Myocyte (in vitro differentiated cells): Measurements from ENCODE around the gene MSL3B.
A peak's percentile ranks its signal among the peaks of the same experiment; 100 is the strongest.
"Not testable (repeated sequence)": the region's sequence is repeated elsewhere in the genome, so short reads cannot be mapped to it uniquely, and the experiment has no call there.

ENCODE experiments used
- DNase-seq: peaks from one replicate; pipeline ENCODE4 v3.0.0-alpha.2; 2012; ENCODE audit warnings: low read depth

Gene MSL3B

DNA sequence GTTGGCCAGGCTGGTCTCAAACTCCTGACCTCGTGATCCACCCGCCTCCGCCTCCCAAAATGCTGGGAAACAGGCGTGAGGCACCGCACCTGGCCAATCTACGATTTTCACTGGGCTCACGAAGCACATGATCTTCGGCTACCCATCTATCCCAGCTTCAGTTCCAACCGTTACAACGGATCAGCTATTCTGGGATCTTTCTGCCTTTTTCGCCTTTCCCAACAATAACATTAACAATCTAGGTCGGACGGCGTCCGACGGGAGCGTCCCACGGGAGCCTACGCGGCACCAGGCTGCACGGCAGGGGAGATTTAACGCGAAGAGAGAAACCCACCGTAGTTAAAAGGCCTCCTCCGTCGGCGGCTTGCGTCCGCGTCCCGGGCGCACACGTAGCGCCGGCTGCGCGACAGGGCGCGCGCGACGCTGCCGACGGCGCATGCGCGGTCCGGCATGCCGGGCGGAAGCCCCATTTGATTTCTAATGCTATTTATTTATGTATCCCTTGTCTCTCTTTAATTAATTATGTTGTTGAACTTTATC lies at the start of gene MSL3B:
TSS of gene MSL3B (minus strand) at position 394 of the 540 bp plus-strand sequence.
- DNase-seq, result no peak

- no peak for DNase-seq
Measured at GRCh38 chr2:233917116-233917515, 48.9 kb upstream of the MSL3B start, which contains the start of gene TRPM8. TSS of gene TRPM8 (plus strand) at chr2:233917373. CDS start at chr2:233926538, 9,165 bp downstream.

DNA sequence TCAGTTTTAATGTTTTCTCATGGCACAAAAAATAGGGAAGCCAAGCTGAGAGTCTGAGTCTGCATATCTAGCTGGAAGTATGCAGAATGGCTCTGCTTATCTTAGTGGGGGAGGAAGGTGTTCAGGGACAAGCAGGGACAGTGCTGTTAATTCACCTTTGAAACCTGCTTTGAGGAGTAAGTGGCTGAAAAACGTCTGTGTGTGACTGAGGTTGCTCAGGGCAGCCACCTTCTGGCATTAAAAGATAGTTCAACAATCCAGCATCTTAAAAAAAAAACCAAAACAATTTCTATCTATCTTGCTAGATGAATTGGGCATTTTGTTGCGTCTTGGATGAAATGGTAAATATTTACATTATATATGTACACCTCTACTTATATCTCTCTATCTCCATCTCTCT lies 46.9 kb upstream of the MSL3B start:
- no peak for DNase-seq

DNA sequence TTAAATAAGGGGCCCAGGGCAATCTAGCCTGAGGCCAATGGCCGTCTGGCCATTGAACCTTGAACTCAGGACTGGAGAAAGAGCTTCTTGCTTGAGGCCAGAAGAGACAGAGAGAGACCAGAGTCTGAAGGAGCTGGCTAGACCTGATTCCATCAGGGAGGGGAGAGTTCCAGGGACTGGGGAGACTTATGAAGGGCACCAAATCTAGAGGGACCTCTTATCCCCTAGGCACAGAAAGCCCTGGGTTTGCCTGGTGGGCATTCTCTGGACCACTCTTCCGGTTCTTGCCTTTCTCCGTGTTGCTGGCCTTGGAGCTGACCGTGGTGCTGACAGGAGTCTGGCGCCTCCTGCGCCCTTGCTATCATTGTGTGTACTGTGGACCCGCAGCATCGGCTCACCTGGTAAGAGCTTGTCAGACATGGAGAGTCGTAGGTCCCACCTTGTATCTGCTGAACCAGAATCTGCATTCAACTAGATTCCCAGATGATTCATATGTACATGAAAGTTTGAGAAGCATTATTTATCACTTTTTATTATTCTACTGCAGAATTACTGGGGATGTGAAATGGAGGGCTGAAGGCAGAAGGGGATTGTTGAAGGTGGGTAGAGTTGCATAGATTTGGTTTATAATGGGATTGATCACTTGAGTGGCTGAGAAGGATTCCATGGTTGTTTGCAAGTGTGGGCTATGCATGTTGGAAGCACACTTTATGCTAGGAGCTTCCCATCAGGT lies 44.7 kb upstream of the MSL3B start:
- peak; percentile 66 for DNase-seq

DNA sequence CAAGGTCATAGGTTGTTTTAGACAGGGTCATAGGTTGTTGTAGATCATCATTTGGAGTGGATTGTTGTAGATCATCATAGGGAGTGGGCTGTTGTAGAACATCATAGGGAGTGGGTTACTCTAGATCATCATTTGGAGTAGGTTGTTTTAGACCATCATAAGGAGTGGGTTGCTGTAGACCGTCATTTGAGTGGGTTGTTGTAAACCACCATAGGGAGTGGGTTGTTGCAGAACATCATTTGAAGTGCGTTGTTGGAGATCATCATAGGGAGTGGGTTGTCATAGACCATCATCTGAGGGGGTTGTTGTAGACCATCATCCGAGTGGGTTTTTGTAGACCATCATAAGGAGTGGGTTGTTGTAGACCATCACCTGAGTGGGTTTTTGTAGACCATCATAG lies 39.4 kb upstream of the MSL3B start:
- no peak for DNase-seq

GRCh38 chr2:233905945-233906344 lies 37.8 kb upstream of the MSL3B start:
- no peak for DNase-seq

DNA sequence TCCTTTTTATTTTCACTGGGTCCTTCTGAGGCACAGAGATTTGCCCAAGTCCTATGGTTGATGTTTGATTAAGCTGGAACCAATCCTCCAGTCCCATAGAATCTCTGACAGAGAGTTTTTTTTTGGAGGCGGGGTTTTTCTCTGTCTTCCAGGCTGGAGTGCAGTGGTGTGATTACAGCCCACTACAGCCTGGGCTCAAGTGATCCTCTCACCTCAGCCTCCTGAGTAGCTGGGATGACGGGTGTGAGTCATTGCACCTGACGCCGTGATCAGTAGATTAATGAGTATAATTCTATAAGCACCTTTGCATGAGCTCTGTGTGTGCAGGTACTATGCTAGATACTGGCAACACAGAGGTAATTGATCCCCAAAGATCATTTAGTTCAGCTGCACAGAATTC lies 33.7 kb upstream of the MSL3B start:
- no peak for DNase-seq

- peak; percentile 70 for DNase-seq
Measured at GRCh38 chr2:233901367-233901766, 33.2 kb upstream of the MSL3B start.

DNA sequence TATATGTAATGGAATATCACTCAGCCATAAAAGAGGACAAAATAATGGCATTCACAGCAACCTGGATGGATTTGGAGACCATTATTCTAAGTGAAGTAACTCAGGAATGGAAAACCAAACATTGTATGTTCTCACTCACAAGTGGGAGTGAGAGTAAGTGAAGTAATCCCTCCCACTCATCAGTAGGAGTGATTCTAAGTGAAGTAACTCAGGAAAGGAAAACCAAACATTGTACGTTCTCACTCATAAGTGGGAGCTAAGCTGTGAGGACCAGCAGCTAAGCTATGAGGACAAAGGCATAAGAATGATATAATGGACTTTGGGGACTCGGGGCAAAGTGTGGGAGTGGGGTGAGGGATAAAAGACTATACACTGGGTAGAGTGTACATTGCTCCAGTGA lies 28.1 kb upstream of the MSL3B start:
- DNase-seq, result not testable (repeated sequence)

GRCh38 chr2:233892793-233893192 lies 24.6 kb upstream of the MSL3B start:
- peak; percentile 93 for DNase-seq

- DNase-seq, result no peak
Measured at GRCh38 chr2:233882353-233882752, 14.2 kb upstream of the MSL3B start.

DNA sequence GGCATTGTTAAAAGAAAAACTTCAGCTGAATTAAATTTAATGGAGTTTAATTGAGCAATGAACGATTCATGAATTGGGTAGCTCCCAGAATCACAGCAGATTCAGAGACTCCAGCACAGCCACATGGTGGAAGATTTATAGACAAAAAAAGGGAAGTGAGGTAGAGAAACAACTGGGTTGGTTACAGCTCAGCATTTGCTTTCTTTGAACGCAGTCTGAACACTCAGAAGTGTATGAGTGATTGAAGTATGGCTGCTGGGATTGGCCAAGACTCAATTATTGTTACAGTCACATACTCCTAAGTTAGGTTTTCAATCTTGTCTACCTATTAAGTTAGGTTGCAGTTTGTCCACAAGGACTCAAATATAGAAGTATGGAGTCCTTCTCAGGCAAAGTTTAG lies 3.9 kb upstream of the MSL3B start:
- DNase-seq, result not testable (repeated sequence)

DNA sequence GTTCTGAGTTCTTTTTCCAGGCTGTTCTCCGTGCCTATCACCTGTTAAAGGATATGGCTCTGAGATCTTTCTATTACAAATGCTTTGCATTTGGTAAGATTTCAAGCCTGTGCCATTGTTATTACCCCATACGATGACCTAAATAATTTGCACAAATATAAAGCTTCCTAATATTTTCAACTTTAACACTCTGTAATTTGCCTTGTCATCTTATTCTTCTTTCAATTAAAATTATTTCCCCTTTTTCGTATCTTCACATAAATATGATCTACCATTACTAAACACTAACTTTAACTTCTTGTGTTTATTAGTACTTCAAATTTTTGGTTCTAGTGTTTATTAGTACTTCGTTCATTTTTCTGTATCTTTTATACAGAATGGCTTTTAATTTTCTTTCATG lies 3.2 kb upstream of the MSL3B start:
- no peak for DNase-seq

GRCh38 chr2:233866479-233866878 lies 1.7 kb downstream of the MSL3B start:
- no peak for DNase-seq

DNA sequence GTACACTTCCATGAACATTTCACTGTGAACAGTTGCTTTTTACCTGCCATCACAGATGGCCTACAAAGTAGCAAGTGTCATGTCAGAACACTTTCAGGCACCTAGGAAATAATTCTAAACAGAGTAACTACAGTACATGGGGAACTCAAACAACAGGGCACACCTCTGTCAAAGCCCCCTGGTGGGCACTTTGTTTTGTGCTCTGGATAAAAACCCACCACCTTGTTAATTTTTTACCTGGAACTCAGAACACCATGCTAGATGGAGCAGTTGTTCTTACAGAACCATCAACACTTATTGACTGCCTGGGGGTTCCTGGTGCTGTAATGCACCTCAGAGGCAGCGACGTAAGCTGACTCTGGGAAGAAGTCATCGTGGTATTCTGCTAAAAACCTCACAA lies 2.3 kb downstream of the MSL3B start:
- no peak for DNase-seq

- no peak for DNase-seq
Measured at GRCh38 chr2:233862261-233862768, 5.9 kb downstream of the MSL3B start.

DNA sequence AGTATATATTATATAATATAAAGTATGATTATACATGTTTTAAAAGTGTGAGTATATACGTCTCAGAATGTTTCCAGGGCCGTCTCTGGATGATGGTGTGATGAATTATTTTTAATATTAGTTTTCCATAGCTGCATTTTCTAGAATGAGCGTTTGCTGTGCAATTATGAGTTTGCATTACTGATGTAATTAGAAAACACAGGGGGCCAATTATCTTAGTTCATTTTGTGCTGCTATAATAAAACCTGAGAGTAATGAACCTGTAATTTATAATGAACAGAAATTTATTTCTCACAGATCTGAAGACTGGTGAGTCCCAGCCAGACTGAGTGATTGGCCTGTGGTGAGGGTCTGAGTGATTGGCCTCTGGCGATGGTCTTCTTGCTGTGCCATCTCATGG lies 9.9 kb downstream of the MSL3B start:
- DNase-seq, result no peak

GRCh38 chr2:233857511-233858141 lies 10.6 kb downstream of the MSL3B start:
- DNase-seq, result peak; percentile 31

- DNase-seq, result no peak
Measured at GRCh38 chr2:233856184-233856583, 12.0 kb downstream of the MSL3B start.

- peak; percentile 90 for DNase-seq
Measured at GRCh38 chr2:233855345-233855744, 12.8 kb downstream of the MSL3B start.

GRCh38 chr2:233854241-233854981 lies 13.8 kb downstream of the MSL3B start, which contains the start of gene HJURP:
TSS of gene HJURP (minus strand) at chr2:233854535. CDS start at chr2:233854500, 35 bp downstream.
- peak; percentile 98 for DNase-seq

DNA sequence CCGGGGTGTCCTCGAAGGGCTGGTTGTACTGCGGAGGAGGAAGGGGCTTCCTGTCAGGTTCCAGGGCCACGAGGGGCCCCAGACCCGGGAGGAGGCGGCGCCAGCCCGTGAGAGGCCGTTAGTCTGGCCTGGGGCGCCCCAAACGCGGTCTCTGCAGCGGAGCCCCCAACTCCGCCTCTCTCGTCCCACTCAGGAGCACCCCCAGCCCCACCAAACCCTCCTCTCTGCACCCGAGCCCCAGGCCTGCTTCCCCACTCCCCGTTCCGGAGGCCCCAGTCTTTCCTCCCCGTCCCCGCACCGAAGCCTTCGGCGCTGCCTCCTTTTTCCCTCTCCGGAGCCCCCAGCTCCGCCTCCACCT lies 14.3 kb downstream of the MSL3B start:
- no peak for DNase-seq
